Heart left ventricle (tissue), 16 donors: ENCODE results near the gene REEP1. TPM values are rescaled to one million over a fixed set of nuclear protein-coding genes. Genes with fewer than 3 reads are reported as not detected.

Experiments
- ATAC-seq, 4 donors: fragments of 200-7000 bp; cut with Tn5 transposase; one replicate each; pipeline ENCODE4 v1.9.1; 2020 to 2022; ENCODE audit warnings: moderate library complexity in 4 of 4, mild to moderate bottlenecking in 3 of 4, moderate number of reproducible peaks in 1 of 4
- DNase-seq, 5 donors: peaks; one replicate each; pipeline ENCODE4 v3.0.0-alpha.2; 2020
- H3K27ac ChIP-seq, 12 donors: fragments of 200-600 bp; sonication (generic) in 4 of 12; one replicate each; pipeline versions ENCODE4 v1.5.0 to v1.8.0; 2016 to 2022; ENCODE audit warnings: mild to moderate bottlenecking in 2 of 12
- H3K27me3 ChIP-seq, 9 donors: fragments of 200-600 bp; sonication (generic) in 2 of 9; one replicate each; pipeline versions ENCODE4 v1.5.1 to v1.8.0; 2016 to 2022; ENCODE audit warnings: mild to moderate bottlenecking in 3 of 9
- H3K36me3 ChIP-seq, 9 donors: fragments of 200-600 bp; sonication (generic) in 2 of 9; one replicate each; pipeline versions ENCODE4 v1.5.0 to v1.8.0; 2018 to 2022; ENCODE audit warnings: mild to moderate bottlenecking in 2 of 9
- H3K4me1 ChIP-seq, 12 donors: fragments of 200-600 bp; sonication (generic) in 4 of 12; one replicate each; pipeline versions ENCODE4 v1.5.0 to v1.8.0; 2016 to 2022; ENCODE audit warnings: mild to moderate bottlenecking in 3 of 12
- H3K4me3 ChIP-seq, 12 donors: fragments of 200-600 bp; sonication (generic) in 4 of 12; one replicate each; pipeline versions ENCODE4 v1.5.0 to v1.8.0; 2017 to 2022; ENCODE audit warnings: mild to moderate bottlenecking in 9 of 12, moderate library complexity in 4 of 12
- H3K9me3 ChIP-seq, 12 donors: fragments of 200-600 bp; sonication (generic) in 4 of 12; one replicate each; pipeline versions ENCODE4 v1.5.0 to v1.8.0; 2016 to 2022; ENCODE audit warnings: mild to moderate bottlenecking in 1 of 12
- CTCF ChIP-seq, 12 donors: fragments of 200-600 bp; sonication (generic) in 4 of 12; IDR thresholded peaks; one replicate each; pipeline versions ENCODE4 v1.5.0 to v1.8.0; 2018 to 2022; ENCODE audit warnings: antibody characterized with exemption in 12 of 12, mild to moderate bottlenecking in 5 of 12
- POLR2A ChIP-seq, 2 donors: fragments of 450-650 bp; IDR thresholded peaks; one replicate each; pipeline ENCODE4 v1.6.1; 2017; ENCODE audit warnings: antibody characterized with exemption in 2 of 2, mild to moderate bottlenecking in 2 of 2, moderate library complexity in 2 of 2
- WGBS, 4 donors: extraction: QIAGEN DNeasy Blood & Tissue Kit in 2 of 4; methylation state at CpG; one replicate each; pipeline versions ENCODE4 v1.1.5 to v1.1.7; 2013 to 2018; 5-methylcytosine and 5-hydroxymethylcytosine counted together
- intact Hi-C, 10 donors: fragments of 100-400 bp; cut with DNase I; formaldehyde crosslinking; loops; one replicate each; pipeline versions ENCODE4 v1.11.1 to v1.14.2; 2022
- polyA plus RNA-seq, 2 donors: library from polyadenylated mRNA; stranded (reverse); fragments of 200-250 nt; gene quantifications; one replicate each; pipeline ENCODE4 v1.2.3, GENCODE V29; 2013
- total RNA-seq, 9 donors: library from RNA; depleted of rRNA in 2 of 9; stranded (reverse); fragments of >200 nt in 2 of 9; fragmentation: NEBNext Ultra II Directional in 3 of 9; extraction: Animal tissue kit (Norgen Biotek cat#: 25700) in 3 of 9; gene quantifications; one replicate each; pipeline versions ENCODE4 v1.1.0 to v1.2.4, GENCODE V29; 2016 to 2023
- donor health status: ischemic (EF 13 %, LVEDD 7.1; RV severe dilation, severe dysfunction).
- donor health status: healthy with polysubstance abuse.
- donor health status: DM: no; HTN: yes; CAD: no.
- donor health status: DM: no; HTN: no; CAD: no.
- donor health status: ischemic (EF 25% LVEDD 6.9; RV normal size, moderate dysfunction).
- donor health status: ischemic (EF 25% LVEDD 5.7; RV mildly dilated, moderate dysfunction).
- donor health status: healthy.
- donor health status: DM: yes; HTN: yes; CAD: no.
- donor health status: ischemic (EF 35%, LVEDD 5.7; RV mildly dilated, moderate dysfunction).
- donor health status: nonischemic (EF 11% LVEDD 7.7; RV severe dilation, severe dysfunction).
- donor health status: DM: yes; HTN: yes; CAD: no.
- donor health status: PGD.
- donor health status: ischemic (EF 29% LVEDD 5.4; RV normal size, mild dysfunction).
- donor health status: nonischemic (EF 23%, LVEDD 6.1; RV moderate dilation, normal function).

Gene REEP1
- total and polyA plus RNA-seq, 11 donors: 13.6 to 43.4 (median 27.6) TPM

- Histone ChIP-seq H3K9me3 (peaks cover 0 to 18% (median 0%) of the 10 kb centered on the region in 12 donors), H3K4me1 (peaks cover 0 to 15% (median 5%) of the 10 kb centered on the region in 12 donors), H3K27me3 (peaks cover 0 to 40% (median 0%) of the 10 kb centered on the region in 9 donors), H3K27ac (no peak overlapping the region), H3K4me3 (no peak overlapping the region), H3K36me3 (no peaks in the 10 kb centered on the region)
- TF ChIP-seq POLR2A (IDR thresholded peaks at IDR 0.05) (no peak), CTCF (IDR thresholded peaks at IDR 0.05) (no peak)
- DNase-seq (no peak), ATAC-seq (no peak)
- intact Hi-C loops: no loop called here
Observed at GRCh38 chr2:86341470-86341869, 4.0 kb upstream of the REEP1 start.

- Histone ChIP-seq H3K4me3 (no peak overlapping the region), H3K27ac (no peak overlapping the region), H3K9me3 (peaks cover 0 to 18% (median 0%) of the 10 kb centered on the region in 12 donors), H3K36me3 (no peaks in the 10 kb centered on the region), H3K4me1 (peaks cover 0 to 23% (median 9%) of the 10 kb centered on the region in 12 donors), H3K27me3 (peaks cover 0 to 47% (median 6%) of the 10 kb centered on the region in 9 donors)
- TF ChIP-seq POLR2A (IDR thresholded peaks at IDR 0.05) (no peak), CTCF (IDR thresholded peaks at IDR 0.05) (no peak)
- intact Hi-C loops: no loop called here
- WGBS, 4 donors: 78 to 87% (median 81%) methylated on average over 10 of the region's 10 CpGs
- DNase-seq (no peak), ATAC-seq (no peak)
Observed at GRCh38 chr2:86338778-86339295, 1.4 kb upstream of the REEP1 start.

GRCh38 chr2:86336675-86337243 lies 667 bp downstream of the REEP1 start:
- DNase-seq (peak in 3 of 5 donors; percentile 35 to 62 (median 35)), ATAC-seq (peak in 3 of 4 donors; percentile 33 to 36 (median 35))
- 1 to 4% (median 1%) methylated on average over 23 to 45 of the region's 45 CpGs for WGBS, 4 donors
- Histone ChIP-seq H3K4me3 (peak overlapping the region; percentile 42 to 86 (median 61)), H3K4me1 (peaks cover 0 to 37% (median 10%) of the 10 kb centered on the region in 12 donors), H3K27me3 (peaks cover 0 to 47% (median 6%) of the 10 kb centered on the region in 9 donors), H3K36me3 (no peaks in the 10 kb centered on the region), H3K27ac (peak overlapping the region; percentile 58 to 90 (median 78)), H3K9me3 (peaks cover 0 to 12% (median 0%) of the 10 kb centered on the region in 12 donors)
- TF ChIP-seq POLR2A (IDR thresholded peaks at IDR 0.05) (no peak), CTCF (IDR thresholded peaks at IDR 0.05) (no peak)
- intact Hi-C loops: loop anchor here in 1 of 10 donors (2.0 kb wide), 1 partner anchor 38 kb away; no protein-coding TSS in a partner anchor

- peaks cover 0 to 45% (median 6%) of the 10 kb centered on the region in 9 donors for H3K27me3 ChIP-seq
- peak overlapping the region; percentile 42 to 86 (median 61) for H3K4me3 ChIP-seq
- H3K27ac ChIP-seq: peak overlapping the region in 7 of 12 donors; percentile 58 to 90 (median 84)
- intact Hi-C loops: loop anchor here in 1 of 10 donors (2.0 kb wide), 1 partner anchor 37 kb away; no protein-coding TSS in a partner anchor
- WGBS, 4 donors: 26 to 47% (median 31%) methylated on average over 12 to 15 of the region's 15 CpGs
- H3K9me3 ChIP-seq: peaks cover 0 to 5% (median 0%) of the 10 kb centered on the region in 12 donors
- DNase-seq: no peak
- no peaks in the 10 kb centered on the region for H3K36me3 ChIP-seq
- TF ChIP-seq POLR2A (IDR thresholded peaks at IDR 0.05) (no peak), CTCF (IDR thresholded peaks at IDR 0.05) (no peak)
- peaks cover 0 to 44% (median 11%) of the 10 kb centered on the region in 12 donors for H3K4me1 ChIP-seq
- ATAC-seq: no peak
Observed at GRCh38 chr2:86335865-86336674, 1.4 kb downstream of the REEP1 start.
